ELR (cell line): ENCODE results near the gene AK8.
"Not testable (repeated sequence)": the region's sequence is repeated elsewhere in the genome, so short reads cannot be mapped to it uniquely, and the experiment has no call there.

Experiments used
- DNase-seq: peaks from one replicate; pipeline ENCODE4 v3.0.0-alpha.2; 2015; ENCODE audit warnings: low read depth

AK8 gene

DNA sequence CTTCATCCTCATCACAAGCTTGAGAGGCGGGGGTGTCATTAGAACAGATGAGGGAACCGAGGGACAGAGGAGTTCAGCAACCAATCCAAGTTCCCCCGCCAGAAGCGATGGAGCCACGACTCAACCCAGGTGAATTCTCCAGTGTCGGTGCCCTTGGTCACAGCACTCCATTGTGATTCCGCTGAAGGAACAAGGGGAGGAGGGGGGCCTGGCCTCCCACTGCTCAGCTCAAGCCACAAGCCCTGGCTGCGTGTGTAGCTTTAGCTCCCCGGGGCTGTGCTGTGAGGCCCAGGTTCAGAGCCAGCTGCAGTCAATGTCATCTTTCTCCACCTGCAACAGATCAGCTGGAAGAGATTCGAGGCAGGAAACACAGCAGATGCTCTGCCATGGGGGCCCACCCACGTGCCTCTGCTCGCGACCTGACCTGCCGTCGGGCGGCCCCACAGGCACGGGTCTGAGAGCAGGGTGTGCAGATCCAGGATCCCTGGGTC is 135.2 kb downstream of the AK8 start:
- DNase-seq = no peak

DNA sequence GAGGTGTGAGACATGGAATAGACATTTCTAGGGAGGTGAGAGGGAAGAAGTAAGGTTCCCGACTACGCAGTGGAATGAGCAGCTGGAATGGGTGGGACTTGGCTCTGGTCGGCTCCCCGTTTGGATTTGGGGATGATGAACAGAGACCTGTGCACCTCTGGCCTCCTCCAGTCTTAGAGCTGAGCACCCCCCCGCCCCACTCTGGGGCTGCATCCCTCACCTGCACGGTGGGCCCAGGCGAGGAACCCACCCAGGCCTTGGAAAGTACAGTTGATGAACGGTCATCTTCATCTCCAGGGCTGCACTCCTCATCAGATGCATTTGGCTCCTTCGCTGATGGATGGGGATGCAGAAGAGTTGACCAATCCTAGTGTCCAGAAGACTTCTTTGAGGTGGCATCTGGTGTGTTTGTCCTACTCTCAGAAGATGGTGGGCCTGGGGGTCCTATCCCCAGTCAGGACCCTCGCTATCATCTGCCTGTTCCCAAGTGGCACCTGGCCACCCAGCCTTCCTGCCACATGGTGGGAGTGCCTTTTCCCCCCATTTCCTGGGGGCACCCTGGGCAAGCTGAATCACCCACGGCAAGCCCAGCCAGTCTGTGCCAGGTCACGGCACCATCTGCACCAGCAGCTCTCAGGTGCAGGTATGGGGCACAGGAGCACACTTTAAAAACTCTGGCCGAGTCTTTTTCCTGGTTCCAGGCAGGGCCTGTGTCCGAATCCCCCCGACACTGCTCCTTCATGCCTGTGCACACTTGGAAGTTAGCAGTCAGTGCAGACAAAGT is 137.4 kb downstream of the AK8 start:
- no peak for DNase-seq

DNA sequence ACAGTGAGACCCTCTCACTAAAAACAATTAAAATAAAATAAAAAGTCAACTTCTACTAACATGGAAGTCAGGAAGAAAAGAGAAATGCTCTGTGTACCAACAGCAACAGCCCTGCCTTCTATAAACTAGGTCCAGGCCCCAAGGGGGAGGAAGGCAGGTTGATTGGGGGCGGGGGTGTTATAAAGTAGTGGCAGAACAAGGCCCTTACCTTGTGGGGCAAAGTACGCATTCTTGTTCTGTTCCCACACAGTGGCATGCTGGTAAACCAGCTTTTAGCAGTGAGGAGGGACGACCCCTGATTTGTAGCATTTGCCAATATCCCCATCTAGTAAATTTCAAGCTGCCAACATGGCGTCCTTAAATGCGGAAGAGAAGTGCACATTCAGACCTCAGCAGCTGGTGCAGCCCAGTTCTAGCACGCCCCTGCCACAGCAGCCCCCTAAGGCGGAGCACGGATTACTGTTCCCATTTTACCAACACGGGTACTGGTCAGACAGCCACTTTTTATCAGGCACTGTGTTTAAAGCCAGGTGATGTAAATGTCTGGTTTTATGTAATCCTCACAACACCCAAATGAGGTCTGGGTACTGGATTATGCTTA is 138.3 kb downstream of the AK8 start:
- no peak for DNase-seq

DNA sequence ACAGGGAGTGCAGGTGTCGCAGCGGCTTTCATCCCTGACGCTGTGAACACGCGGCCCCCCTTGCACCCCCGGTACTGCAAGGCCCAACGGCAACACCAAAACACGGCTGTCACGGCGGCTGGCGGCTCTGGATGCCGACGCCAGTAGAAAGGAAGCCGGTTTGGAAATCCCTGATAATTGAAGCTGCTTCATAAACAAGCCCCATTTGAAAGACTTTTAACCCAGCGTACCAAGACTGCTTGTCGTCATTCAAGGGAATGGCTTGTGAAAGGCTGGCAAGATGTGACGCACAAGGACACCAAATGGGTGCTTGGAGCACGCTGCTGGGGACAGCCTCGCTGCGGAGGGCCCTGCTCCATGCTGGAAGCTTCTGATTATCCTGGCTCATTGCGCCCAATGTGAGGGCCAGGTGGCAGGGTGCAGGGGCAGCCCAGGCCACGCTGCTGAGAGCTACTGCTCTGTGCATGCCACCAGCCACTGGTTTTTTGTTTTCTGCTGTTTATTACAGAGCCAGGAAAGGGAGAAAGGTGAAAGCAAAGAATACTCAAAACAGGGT is 144.7 kb downstream of the AK8 start:
- peak; percentile 3 for DNase-seq

DNA sequence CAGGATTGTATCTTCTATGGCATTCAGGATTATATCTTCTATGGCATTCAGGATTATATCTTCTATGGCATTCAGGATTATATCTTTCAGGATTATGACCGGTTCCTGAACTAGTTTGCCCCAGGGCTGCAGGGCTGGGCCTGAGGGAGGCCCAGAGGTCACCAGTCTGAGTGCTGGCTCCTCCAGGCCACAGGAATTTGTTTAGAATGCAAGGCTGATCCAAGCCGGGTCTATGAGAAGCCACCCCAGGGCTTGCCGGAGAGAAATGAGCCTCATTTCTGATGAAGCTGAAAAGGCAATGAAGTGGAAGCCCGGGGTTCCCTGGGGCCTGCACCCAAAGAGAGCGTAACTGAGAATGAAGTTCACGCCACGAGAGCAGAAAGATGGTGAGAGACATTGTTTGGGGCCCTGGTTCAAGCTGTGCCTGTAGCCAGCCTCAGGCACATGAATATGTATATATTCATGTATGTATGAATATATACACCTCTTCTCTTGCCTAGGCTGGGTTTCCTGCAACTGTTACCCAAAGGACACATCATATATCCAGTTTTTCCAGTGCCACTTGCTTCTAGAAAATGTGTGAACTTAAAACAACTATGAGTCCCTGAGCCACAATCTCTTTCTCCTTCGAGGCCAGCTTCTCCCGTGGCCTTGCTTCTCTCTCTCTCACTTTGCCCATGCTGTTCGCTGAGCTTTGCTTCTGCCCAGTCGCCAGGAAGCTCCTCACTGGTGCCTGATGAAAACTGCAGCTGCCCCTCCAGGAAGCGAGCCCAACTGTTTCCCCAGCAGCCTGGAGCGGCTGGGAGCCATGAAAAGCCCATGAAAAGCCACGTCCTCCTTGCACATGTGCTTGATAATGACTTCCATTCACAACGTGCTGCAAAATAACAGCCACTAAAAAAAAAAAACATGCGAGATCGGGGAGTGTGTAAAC is 145.5 kb downstream of the AK8 start:
- DNase-seq = peak; percentile 34

DNA sequence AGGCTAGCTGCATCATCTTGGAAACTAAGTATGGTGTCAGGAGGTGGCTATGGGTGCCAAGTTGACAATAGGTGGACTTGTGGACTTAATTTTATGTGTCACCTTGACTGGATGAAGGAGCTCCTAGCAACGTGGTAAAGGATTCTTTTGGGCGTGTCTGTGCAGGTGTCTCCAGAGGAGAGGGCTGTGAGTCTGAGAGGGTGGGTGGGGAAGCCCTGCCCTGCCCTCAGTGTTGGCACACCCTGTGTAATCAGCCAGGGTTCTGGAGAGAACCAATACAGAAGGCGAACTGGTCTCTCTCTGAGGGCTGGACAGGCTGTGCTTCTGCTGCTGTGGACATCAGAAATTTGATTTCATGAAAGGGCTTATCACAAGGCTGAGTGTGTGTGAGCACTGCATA is 146.9 kb downstream of the AK8 start:
- no peak for DNase-seq

DNA sequence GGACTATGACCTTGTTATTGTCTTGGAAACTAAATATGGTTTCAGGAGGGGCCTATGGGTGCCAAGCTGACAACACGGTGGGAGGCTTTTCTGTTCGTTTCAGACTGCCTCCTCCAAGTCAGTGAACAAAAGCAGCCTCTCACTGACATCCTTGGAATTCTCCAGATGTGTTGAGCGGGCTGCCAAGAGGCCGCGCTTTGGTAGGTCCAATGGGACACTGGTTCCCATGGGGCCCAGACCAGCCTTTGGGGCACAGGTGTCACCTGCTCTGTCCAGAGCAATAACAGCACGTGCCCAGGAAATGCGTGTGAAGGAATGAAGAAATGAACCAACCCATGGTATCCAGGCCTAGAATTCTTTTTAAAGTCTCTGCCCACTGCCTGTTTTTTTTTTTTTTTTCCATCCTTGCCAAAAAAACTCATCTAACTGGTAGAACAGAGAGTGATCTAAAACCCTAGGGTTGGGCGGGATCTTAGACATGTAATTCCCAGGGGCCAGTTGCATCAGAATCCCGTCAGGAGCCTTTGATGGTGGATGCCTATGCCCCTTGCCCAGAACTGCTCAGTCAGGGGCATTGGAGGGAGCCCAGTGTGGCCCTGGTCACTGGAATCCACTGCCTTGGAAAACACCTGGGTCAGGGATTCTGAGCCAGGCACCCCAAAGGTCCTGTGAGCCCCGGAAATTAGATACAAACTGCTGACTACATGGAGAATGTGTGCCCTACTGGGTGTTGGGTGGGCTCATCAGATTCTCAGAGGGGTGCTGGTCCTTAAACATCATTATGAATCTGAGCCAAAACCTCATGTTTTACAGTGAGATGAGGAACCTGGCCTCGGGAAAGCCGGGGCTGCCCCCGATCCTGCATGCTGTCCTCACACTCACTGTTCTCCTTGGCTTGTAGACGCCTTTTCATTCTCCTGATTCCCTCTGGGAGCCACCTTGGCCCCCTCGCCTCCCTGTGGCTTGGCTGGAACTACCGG is 147.7 kb downstream of the AK8 start:
- no peak for DNase-seq

DNA sequence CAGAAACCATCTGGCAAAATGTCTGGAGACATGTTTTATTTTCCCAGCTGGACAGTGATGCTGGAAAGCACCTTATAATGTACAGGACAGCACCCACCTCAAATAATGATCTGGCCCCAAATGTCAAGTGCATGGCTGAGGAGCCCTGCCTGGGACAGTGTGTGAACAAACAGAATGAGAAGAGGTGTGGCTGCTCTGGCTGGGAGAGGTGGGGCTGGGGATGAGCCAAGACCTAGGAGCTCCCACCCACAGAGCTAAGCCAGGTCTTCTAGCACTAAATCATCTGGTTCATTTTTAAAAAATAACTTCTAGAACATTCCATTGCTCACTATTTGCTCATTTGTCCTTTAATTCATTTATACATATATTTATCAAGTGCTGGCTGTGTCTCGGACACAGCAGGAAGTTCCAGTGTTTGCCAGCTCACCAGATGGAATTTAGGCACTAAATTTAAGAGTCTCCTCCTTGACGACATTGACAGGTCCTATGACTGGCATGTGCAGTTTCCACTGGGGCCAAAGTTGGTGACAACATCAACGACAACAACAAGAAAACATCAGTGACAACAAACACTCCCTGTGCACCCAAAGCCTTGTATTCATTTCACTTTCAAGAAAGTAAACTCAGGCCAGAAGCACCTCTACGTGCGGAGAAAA is 148.7 kb downstream of the AK8 start:
- DNase-seq = no peak

DNA sequence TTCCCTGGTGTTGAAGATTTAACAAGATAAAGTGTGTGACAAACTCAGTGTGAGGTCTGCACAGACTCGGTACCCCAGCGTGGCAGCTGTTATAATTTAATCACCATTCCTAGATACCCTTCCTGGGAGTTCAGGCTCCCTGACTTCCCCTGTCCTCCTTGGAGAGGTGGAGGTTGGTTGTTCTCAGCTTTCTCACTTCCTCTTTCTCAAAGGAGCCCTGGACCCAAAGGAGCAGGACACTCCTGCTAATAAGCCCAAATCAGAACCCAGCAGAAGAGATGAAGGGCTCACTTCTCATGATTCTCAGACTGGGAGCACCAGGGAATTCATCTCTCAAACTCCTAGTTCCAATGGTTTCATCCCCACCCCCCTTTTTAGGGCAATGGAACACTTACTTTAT is 149.6 kb downstream of the AK8 start:
- no peak for DNase-seq

DNA sequence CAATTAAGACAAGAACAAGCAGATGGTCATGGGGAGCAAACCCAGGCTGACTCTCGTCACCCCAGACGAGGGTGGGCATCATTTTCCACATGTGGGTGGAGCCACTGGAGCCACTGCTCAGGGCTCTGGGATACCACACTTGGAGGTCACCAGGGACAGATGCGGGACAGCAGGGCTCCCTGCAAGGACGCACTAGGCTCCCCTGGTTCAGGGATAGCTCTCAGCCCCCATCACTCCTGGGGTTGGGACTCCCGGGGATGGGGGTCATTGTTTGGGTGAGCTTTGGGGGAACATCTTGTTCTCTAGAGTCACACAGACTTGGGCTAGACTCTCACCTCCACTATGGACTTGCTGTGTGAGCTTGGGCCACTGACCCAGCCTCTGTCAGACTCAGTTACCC is 150.0 kb downstream of the AK8 start:
- DNase-seq = no peak

DNA sequence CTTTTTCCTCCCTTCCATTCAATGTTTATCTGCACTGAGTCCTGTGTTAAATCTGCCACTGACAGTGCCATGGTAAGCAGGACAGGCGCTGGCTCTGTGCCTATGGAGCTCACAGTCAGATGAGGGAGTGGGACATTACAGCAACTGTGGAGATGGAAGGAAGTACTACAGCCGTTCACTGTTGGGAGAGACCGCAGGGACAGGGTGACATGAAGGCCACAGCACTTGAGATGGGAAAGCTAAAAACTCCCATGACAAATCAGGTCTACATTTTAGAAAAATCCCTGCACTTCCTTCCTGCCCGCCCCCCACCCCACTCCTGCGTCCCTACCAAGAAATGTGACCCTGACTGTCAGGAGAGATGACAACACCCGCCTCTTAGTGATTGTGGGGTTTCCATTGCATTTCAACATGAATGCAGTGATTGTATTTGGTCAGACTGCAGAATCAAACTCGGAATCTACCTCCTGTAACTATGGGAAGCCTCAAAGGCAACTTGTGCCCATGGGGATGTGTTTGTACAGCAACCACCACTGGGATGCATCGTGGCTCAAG is 151.4 kb downstream of the AK8 start:
- DNase-seq = no peak

DNA sequence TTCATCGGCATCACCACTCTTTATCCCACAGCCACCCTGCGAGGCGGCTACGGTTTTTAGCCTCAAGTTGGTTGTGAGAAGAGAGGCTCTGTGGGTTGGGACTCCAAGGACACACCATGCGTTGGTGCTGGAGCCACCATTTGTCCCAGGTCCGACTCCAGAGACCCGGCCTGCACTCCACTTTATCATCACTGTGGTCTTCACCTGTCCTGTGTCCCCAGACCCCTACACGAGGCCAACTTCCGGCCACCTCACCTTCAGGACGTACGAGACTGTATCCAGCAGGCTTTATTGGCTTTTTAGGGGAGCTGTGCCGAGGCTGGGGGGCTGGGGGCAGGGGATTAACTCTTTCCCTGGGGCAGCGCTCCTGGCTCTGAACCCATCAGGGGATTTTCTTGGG is 152.8 kb downstream of the AK8 start:
- no peak for DNase-seq

DNA sequence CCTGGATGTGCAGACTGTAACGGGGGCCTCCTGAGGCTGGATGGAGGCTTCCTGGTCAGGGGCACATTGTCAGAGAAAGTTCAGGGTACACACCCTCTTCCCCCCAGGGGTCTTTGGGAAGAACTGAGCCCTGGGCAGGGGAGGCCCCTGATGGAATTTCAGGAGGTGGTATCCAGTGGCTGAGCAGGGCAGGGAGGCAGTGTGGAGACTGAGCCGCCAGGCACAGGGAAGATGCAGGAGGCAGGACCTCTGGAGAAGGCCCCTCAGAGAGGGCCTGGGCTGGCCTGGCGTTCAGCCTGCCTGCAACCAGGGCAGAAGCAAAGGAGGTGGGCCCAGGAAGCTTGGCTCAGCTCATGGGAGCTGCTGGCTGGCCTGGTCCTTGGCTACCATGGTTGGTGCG is 154.3 kb downstream of the AK8 start:
- no peak for DNase-seq

DNA sequence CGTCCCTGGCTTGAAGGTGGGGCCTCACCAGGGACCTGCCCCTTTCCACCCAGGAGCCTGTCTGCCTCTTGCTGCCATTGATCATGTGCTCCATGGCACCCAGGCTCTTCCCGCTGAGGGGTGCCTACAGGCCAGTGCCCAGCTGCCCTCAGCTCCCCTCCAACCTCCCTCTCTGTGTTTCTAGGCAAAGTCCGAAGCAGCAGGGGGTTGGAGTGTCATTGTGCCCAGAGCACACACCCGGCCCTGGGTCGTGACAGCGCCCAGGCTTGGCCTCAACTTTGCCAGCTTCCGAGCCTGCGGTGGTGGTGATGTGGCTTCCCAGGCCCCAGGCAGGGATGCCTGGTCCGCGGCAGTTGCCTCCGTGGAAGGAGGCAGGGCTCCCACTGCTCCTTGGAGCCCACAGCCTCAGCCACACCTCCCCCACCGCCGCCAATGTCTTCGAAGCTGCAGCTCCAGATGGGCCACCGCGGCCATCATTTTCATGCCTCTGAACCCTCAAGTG is 155.5 kb downstream of the AK8 start:
- no peak for DNase-seq

DNA sequence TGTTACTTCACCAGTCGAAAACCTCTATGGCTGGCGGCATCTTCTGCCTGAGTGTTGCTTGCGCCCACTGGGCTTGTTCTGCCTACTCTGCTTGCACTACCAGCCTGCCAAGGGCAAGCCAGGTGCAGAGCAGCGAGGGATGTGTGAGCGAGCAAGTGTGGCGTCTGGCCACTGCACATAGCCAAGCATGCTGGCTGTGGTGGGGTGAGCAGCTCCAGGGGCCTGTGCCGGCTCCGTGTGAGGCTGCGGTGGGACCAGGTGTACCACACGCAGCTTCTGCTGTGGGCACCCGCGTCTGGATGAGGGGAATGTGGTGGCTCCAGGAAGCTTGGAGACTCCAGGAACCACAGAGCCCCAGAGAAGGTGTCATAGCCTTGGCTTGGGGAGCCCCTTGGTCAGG is 156.4 kb downstream of the AK8 start:
- DNase-seq = no peak

DNA sequence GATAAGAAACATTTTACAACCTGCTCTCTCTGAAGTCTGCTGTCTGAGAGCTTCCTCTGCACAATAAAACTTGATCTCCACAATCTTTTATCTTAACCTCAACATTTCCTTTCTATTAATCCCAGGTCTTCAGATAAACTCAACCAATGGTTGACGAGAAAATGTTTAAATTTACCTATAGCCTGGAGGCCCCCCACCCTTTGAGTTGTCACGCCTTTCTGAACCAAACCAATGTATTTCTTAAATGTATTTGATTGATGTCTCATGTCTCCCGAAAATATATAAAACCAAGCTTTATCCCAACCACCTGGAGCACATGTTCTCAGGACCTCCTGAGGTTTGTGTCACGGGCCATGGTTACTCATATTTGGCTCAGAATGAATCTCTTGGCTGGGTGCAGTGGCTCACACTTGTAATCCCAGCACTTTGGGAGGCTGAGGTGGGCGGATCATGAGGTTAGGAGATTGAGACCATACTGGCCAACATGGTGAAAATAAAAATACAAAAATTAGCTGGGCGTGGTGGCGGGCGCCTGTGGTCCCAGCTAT is 159.6 kb downstream of the AK8 start:
- DNase-seq = not testable (repeated sequence)

DNA sequence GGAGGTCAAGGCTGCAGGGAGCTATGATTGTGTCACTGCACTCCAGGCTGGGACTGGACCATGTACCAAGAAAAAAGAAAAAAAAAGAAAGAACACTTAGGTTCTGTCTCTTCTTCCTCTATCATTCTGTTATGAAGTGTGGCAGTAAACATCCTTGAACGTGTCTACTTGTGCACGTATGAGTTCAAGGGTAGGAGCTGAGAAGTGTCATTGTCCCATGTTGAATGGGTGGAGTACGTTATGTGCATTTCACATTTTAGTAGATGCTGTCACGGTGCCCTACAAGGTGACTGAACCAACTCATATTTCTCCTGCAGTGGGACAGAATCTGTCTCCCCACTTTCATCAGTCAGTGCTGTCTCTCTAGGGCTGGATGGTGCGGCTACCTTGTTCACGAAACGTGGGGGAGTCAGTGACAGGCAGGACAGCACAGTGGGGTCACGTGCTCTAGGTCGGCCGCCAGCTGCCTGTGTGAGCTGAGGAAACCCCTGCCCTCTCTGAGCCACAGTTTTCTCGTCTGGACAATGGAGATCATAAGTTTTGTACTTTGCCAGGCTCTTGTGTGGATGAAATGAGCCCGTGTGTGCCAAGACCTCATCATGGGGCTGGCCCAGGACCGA is 160.6 kb downstream of the AK8 start:
- no peak for DNase-seq

DNA sequence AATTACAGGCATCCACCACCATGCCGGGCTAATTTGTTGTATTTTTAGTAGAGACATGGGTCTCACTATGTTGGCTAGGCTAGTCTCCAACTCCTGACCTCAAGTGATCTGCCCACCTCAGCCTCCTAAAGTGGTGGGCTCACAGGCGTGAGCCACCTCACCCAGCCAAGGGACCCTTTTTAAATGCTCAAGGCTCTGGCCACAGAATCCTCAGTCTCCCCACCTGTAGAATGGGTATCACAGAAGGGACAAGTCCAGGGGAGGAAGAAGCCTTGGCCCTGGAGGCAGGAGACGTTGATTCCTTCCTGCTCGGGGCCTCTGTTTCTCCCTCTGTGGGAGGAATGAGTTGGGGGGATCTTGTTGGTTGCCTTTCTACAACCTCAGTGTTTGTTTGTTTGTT is 162.1 kb downstream of the AK8 start:
- DNase-seq = no peak

DNA sequence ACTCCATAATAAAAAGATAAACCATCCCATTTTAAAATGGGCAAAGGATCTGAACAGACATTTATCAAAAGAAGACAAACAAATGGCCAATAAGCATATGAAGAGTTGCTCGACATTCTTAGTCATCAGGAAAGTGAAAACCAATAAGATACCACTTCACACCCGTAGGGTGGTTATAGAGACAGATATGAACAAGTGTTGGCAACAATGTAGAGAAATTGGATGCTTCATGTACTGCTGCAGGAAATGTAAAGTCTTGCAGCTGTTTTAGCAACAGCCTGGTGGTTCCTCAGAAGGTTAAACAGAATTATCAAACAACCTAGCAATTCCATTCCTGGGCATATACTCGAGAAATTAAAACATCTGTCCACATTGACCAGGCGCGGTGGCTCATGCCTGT is 165.3 kb downstream of the AK8 start:
- no peak for DNase-seq
